HepG2 (cell line): ENCODE results near the gene ARMC2. TPM values are rescaled to one million over a fixed set of nuclear protein-coding genes. Genes with fewer than 3 reads are reported as not detected.

Experiments used
- ATAC-seq: fragments of 200-7000 bp; cut with Tn5 transposase; 3 replicates; pipeline ENCODE4 v1.9.1; 2020; ENCODE audit warnings: mild to moderate bottlenecking, moderate library complexity
- BruUV-seq: library from RNA; stranded (reverse); fragments of 400-500 nt; replicated peaks from 2 replicates; lab custom pipeline; 2021; lab: Mats Ljungman, UMichigan
- CTCF ChIA-PET: fragments of 300-600 bp; formaldehyde crosslinking; extraction: SDS; loops from one replicate; lab custom pipeline; 2021; ENCODE audit warnings: low total read pairs, inconsistent platforms, low intra/inter-chr PET ratio; lab: Yijun Ruan, JAX
- POLR2A ChIA-PET: fragments of 350-600 bp; sonication (Branson Sonifier 250); formaldehyde crosslinking; loops from one replicate; lab custom pipeline; 2020; ENCODE audit warnings: antibody characterized with exemption, inconsistent platforms; lab: Yijun Ruan, JAX
- DNase-seq: peaks from one replicate; pipeline ENCODE4 v3.0.0-alpha.2; 2015; ENCODE audit warnings: low spot score
- FAIRE-seq: peaks from 3 replicates; lab custom pipeline; 2011; peaks lifted over from hg19 to GRCh38; lab: Jason Lieb, UNC
- H2AFZ ChIP-seq: one replicate; pipeline ENCODE4 v1.6.1; 2011; ENCODE audit warnings: low read length, inconsistent platforms
- H3K27ac ChIP-seq: fragments of 300-600 bp; 3 replicates; pipeline ENCODE4 v1.8.0; 2011; ENCODE audit warnings: mixed run types, mild to moderate bottlenecking, mixed read lengths, low read length, inconsistent platforms; ENCODE audit not compliant: insufficient read depth; ENCODE audit errors: extremely low read length
- H3K27me3 ChIP-seq, 2 experiments: fragments of 200-600 bp in 1 of 2; 2 replicates in 1 of 2; 3 replicates in 1 of 2; pipeline versions ENCODE4 v1.6.0 to v1.8.0; 2011; ENCODE audit warnings: low read length in 2 of 2, mild to moderate bottlenecking in 2 of 2, moderate library complexity in 2 of 2, inconsistent platforms in 1 of 2; ENCODE audit not compliant: insufficient read depth in 2 of 2, control insufficient read depth in 1 of 2
- H3K36me3 ChIP-seq, 2 experiments: fragments of 200-600 bp in 1 of 2; replicated peaks in 1 of 2; 2 replicates in 1 of 2; 3 replicates in 1 of 2; pipeline versions ENCODE4 v1.5.1 to v1.8.0; 2011; ENCODE audit warnings: low read length in 2 of 2, inconsistent platforms in 1 of 2; ENCODE audit not compliant: insufficient read depth in 2 of 2, control insufficient read depth in 1 of 2
- H3K4me1 ChIP-seq: 2 replicates; pipeline ENCODE4 v1.5.1; 2012; ENCODE audit warnings: low read length, inconsistent platforms; ENCODE audit not compliant: insufficient read depth
- H3K4me2 ChIP-seq: 2 replicates; pipeline ENCODE4 v1.6.0; 2011; ENCODE audit warnings: low read depth, low read length, inconsistent platforms
- H3K4me3 ChIP-seq, 3 experiments: fragments of 200-600 bp in 1 of 3; sonication (generic), shearing (Covaris generic) in 1 of 3; replicated peaks in 1 of 3; 2 replicates each; pipeline ENCODE4 v1.5.1; 2011 to 2016; ENCODE audit warnings: low read length in 3 of 3, inconsistent platforms in 2 of 3, low read depth in 2 of 3, mild to moderate bottlenecking in 2 of 3, control low read depth in 1 of 3, mixed read lengths in 1 of 3; ENCODE audit not compliant: insufficient read depth in 1 of 3
- H3K79me2 ChIP-seq: one replicate; pipeline ENCODE4 v1.6.1; 2011; ENCODE audit warnings: low read length, inconsistent platforms; ENCODE audit not compliant: insufficient read depth
- H3K9ac ChIP-seq: 2 replicates; pipeline ENCODE4 v1.6.0; 2011; ENCODE audit warnings: mild to moderate bottlenecking, low read depth, low read length, inconsistent platforms; ENCODE audit not compliant: insufficient read depth
- H3K9me3 ChIP-seq: 2 replicates; pipeline ENCODE4 v1.5.1; 2012; ENCODE audit warnings: mild to moderate bottlenecking, low read length
- H4K20me1 ChIP-seq: 2 replicates; pipeline ENCODE4 v1.6.0; 2011; ENCODE audit warnings: inconsistent platforms, mild to moderate bottlenecking, low read length, moderate library complexity; ENCODE audit not compliant: insufficient read depth
- BHLHE40 ChIP-seq: IDR thresholded peaks from 2 replicates; pipeline ENCODE4 v1.6.1; 2011; ENCODE audit warnings: low read length, improper control_type of control experiment
- CTCF ChIP-seq: sonication (generic); formaldehyde crosslinking; IDR thresholded peaks from 2 replicates; pipeline ENCODE4 v1.5.0; 2020; ENCODE audit warnings: mild to moderate bottlenecking, missing genetic modification reagents, moderate library complexity
- STAG1 ChIP-seq: sonication (generic); formaldehyde crosslinking; IDR thresholded peaks from 2 replicates; pipeline ENCODE4 v1.4.0; 2020; ENCODE audit warnings: missing genetic modification reagents
- WGBS: methylation state at CpG from one replicate; pipeline ENCODE4 v1.1.6; 2017; ENCODE audit warnings: low lambda C conversion rate; 5-methylcytosine and 5-hydroxymethylcytosine counted together
- in situ Hi-C: cut with HindIII; loops from 2 replicates; pipeline ENCODE4 v1.10.0; 2017; ENCODE audit warnings: low pct_unique_long_range_greater_than_20kb; ENCODE audit not compliant: extremely low pct_ligation_motif_present
- intact Hi-C: fragments of 100-400 bp; cut with micrococcal nuclease; formaldehyde crosslinking; loops from one replicate; pipeline ENCODE4 v1.10.0; 2022; ENCODE audit not compliant: unreplicated experiment
- polyA plus RNA-seq, 8 experiments: library from polyadenylated mRNA; depleted of rRNA in 3 of 8; stranded (reverse) in 7 of 8; unstranded in 1 of 8; fragments of >200 nt; fragmentation: Illumina TruSeq in 4 of 8; extraction: Trizol in 4 of 8; gene quantifications; 2 replicates each; pipeline versions ENCODE4 v1.2.1 to v1.2.3, GENCODE V29; 2011 to 2016; ENCODE audit warnings: low read depth in 4 of 8, missing spikeins in 1 of 8, mixed read lengths in 1 of 8; ENCODE audit not compliant: insufficient read depth in 1 of 8
- total RNA-seq, 5 experiments: library from RNA; depleted of rRNA; stranded (reverse); fragments of >200 nt; fragmentation: Illumina TruSeq; extraction: Trizol; gene quantifications; 2 replicates each; pipeline ENCODE4 v1.2.3, GENCODE V29; 2016; ENCODE audit warnings: low read depth in 1 of 5
- TF ChIP-seq, protein P1 (sequence below): sonication (generic); formaldehyde crosslinking; IDR thresholded peaks from 2 replicates; pipeline ENCODE4 v1.9.0; 2021; ENCODE audit warnings: missing genetic modification reagents, borderline replicate concordance

Gene ARMC2
- total and polyA plus RNA-seq, 2 of the 13 experiments (the other 11 are each of a cell fraction or from before 2014, with no cell fraction given) = 1.4 to 3.2 TPM

- Histone ChIP-seq H3K79me2 (no peaks in the 10 kb centered on the region), H3K4me3 (peak overlapping the region in 1 of 3 experiments; percentile 49; a peak in 1 of 6 replicates), H4K20me1 (no peaks in the 10 kb centered on the region), H3K4me2 (peak overlapping the region; percentile 72), H3K4me1 (peaks cover 36% of the 10 kb centered on the region), H2AFZ (peak overlapping the region; percentile 24), H3K36me3 (no peaks in the 10 kb centered on the region), H3K27me3 (no peaks in the 10 kb centered on the region; a peak in 2 of 5 replicates), H3K27ac (no peak overlapping the region), H3K9ac (no peak overlapping the region), H3K9me3 (no peaks in the 10 kb centered on the region)
- TF ChIP-seq, protein P1, sequence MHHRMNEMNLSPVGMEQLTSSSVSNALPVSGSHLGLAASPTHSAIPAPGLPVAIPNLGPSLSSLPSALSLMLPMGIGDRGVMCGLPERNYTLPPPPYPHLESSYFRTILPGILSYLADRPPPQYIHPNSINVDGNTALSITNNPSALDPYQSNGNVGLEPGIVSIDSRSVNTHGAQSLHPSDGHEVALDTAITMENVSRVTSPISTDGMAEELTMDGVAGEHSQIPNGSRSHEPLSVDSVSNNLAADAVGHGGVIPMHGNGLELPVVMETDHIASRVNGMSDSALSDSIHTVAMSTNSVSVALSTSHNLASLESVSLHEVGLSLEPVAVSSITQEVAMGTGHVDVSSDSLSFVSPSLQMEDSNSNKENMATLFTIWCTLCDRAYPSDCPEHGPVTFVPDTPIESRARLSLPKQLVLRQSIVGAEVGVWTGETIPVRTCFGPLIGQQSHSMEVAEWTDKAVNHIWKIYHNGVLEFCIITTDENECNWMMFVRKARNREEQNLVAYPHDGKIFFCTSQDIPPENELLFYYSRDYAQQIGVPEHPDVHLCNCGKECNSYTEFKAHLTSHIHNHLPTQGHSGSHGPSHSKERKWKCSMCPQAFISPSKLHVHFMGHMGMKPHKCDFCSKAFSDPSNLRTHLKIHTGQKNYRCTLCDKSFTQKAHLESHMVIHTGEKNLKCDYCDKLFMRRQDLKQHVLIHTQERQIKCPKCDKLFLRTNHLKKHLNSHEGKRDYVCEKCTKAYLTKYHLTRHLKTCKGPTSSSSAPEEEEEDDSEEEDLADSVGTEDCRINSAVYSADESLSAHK (CRISPR knock-in tag) = no peak
- 0 out of 2 replicates have a peak, but pooled peaks have one; percentile 21 for TF ChIP-seq STAG1 (CRISPR knock-in tag)
- peak; percentile 67 for TF ChIP-seq BHLHE40
- TF ChIP-seq CTCF = peak; percentile 33; the same call in 1 of the 2 replicates
- BruUV-seq = no TSS peak
- intact Hi-C loops (no loop called here), in situ Hi-C loops (no loop called here)
- DNase-seq (no peak), FAIRE-seq (no peak), ATAC-seq (peak; percentile 26)
- 47% methylated on average over 14 of the region's 14 CpGs for WGBS
- ChIA-PET POLR2A (no interaction called here), CTCF (no interaction called here)
These were observed 120.4 kb downstream of the ARMC2 start for GRCh38 chr6:108968325-108969316.
